A172 (cell line): Measurements from ENCODE around the gene POC1B. TPM values are rescaled to one million over a fixed set of nuclear protein-coding genes. Genes with fewer than 3 reads are reported as not detected.
"Not testable (repeated sequence)": the region's sequence is repeated elsewhere in the genome, so short reads cannot be mapped to it uniquely, and the experiment has no call there.

Source experiments
- DNase-seq: peaks from one replicate; pipeline ENCODE4 v3.0.0-alpha.2; 2015; ENCODE audit warnings: low spot score
- total RNA-seq: library from RNA; depleted of rRNA; stranded (reverse); fragments of >200 nt; shearing (Covaris generic); gene quantifications from 2 replicates; pipeline ENCODE4 v1.2.3, GENCODE V29; 2014

POC1B gene
- total RNA-seq, 1 experiment from 2014 or later, result 18.4 TPM

DNA sequence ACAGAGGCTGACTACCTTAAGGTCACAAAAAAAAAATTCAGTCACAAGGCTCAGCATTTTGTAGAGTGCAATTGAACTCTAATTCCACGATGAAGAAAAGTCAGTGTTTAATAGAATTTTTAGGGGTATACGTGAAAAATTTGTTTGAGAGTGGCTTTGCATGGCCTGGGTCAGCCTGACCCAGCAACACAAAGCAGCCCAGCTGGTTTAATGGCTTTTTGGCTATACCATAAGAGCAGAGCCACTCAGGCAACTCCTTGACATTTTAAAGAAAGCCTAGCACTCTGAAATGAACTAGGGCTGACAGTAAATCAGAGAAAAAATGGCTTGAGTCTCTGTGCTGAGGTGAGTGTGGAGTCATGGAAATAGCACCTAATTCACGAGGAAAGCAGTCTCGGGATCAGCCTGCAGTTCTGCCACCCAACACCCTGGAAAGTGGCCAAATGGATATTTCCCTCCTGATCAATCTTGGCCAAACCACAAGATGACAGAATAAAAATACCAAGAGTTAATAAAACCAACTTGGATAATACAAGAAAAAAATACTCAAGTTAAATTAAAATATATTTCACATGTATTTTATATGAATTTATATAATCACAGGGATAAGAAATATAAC lies 60.8 kb downstream of the POC1B start:
- DNase-seq, result no peak

- peak; percentile 62 for DNase-seq
Measured at GRCh38 chr12:89461649-89462612, 63.9 kb downstream of the POC1B start.

- DNase-seq, result no peak
Measured at GRCh38 chr12:89461190-89461589, 64.7 kb downstream of the POC1B start.

DNA sequence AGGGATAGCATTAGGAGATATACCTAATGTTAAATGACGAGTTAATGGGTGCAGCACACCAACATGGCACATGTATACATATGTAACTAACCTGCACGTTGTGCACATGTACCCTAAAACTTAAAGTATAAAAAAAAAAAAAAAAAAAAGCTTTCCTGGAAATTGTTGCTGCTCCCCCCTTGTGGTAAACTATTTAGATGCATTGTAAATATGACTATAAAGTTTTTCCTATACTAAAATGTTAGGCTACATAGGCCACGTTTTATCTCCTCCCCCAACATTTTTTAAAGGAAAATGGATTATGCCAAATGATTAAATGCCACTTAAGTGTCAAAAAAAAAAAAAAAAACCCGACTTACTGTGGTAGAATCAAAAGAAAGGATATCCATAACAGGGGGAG lies 66.6 kb downstream of the POC1B start:
- not testable (repeated sequence) for DNase-seq

GRCh38 chr12:89456565-89456964 lies 69.3 kb downstream of the POC1B start:
- DNase-seq, result no peak

DNA sequence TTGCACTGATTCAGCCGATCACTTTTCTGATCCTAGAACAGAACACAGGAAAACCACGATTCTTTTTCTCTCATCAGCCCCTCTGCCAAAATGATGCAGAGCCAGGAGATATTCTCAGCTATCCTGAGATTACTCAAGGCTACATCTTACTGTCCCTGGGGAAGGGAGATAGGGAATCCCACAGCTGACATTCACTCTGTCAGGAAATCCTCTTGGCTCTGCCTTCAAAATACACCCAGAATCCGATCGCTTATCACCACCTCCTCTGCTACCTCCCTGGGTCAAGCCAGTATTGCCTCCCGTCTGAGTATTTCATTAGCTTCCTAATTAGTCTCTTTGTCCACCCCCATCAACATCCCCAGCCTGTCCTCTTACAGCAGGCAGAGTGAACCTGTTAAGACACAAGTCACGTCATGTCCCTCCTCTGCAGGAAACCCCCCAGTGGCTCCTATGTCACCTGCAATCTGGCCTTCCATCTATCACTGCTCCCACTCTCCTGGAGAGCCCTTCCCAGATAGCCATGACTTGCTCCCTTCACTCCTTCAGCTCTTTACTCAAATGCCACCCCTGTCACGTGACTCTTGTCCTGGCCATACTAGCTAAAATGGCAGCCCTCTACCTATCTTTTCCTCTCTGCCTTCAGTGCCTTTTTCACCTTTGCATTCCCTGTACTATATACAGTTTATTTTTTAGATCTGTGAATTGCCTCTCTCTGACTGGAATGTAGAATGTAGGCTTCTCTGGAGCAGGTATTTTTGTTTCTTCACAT lies 71.6 kb downstream of the POC1B start:
- DNase-seq, result no peak

DNA sequence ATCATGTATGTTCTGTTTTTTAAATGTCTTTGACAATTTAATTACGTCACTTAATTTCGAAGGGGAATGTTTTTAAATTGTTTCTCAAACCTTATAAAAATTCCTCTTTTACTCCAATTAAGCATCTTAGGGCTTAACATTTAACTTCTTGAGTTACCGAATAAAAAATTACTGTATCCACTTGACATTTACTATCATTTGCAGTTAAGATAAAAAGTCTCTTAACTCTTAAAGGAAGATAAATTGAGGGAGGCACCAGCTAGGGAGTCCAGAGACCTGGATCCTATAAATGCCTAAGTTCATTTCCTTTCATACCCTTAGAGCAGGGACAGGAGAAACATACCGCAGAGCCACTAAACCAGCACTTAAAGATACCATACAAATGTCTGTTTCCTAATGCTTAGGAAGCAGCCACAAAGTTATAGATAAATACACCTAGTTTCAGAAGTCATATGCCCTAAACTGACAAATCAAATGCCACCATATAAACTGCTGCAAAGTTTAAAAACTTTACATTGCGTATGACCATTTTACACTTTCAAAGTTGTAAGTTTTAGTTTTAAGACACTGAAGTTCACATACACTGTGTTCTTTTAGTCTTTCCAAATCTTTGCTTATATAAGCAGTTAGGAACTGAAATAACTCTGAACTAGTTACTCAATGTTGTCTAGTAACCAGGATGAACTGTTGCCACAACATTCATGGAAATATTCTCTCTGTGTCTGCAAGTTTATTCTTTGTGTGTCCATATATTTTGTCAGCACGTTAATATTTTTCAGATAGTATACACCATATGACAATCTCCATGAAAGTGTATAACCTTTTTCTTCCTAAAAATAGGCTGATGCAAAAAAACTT lies 72.5 kb downstream of the POC1B start:
- DNase-seq, result peak; percentile 33

GRCh38 chr12:89451841-89452251 lies 74.0 kb downstream of the POC1B start:
- DNase-seq, result peak; percentile 81

DNA sequence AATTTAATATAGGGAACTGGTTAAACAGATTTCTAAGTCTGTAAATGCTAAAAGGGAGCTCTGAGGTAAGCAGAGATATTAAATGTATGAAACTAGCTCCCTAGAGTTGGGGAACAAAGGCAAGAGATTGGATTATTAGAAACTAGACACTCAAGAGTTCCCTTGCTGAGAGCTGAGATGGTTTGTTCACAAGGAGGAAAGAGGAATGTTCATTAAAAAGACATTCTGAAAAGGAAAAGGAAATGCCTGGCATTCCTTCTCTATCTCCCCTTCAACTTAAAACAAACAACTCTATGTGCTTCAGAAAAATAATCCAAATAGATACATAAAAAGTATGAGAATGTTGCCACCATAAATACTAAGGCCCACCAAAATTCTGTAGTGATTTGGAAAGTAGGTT lies 74.9 kb downstream of the POC1B start:
- peak; percentile 73 for DNase-seq

GRCh38 chr12:89448951-89449371 lies 76.9 kb downstream of the POC1B start:
- peak; percentile 27 for DNase-seq

DNA sequence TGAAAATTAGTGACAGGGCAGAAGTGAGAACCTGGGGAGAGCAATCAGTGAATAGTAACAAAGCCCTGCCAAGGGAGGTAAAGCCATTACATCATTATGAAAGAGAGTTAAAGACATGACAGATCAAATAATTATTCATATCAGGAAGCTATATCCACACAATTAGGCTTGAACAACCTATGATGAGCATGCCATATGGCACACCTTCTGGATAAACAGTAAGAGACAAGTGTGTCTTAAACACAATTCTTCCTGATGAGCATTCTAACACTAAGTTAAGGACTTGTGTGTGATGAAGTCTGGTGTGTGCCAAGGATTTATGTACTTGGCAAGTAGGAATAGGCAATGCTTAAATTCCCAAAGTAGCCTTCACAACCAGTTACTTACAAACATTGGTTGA lies 77.3 kb downstream of the POC1B start:
- no peak for DNase-seq

DNA sequence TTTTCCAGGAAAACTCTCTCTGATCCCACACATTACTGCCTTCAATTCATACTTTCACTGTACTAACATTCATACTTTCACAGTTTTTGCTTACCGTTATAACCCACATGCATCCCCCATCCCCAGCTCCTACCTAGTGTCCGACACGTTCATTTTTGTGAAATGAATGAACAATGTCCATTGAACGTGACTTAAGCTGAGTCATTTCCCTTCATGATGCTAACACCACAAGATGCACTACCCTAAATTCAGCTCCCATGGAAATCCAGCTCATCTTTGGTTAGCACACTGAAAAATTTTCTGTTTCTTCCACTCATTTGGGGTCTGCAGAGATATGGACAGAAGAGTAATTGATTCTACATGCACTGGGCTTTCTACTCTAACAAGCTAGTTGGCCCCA lies 85.9 kb downstream of the POC1B start:
- DNase-seq, result peak; percentile 52

DNA sequence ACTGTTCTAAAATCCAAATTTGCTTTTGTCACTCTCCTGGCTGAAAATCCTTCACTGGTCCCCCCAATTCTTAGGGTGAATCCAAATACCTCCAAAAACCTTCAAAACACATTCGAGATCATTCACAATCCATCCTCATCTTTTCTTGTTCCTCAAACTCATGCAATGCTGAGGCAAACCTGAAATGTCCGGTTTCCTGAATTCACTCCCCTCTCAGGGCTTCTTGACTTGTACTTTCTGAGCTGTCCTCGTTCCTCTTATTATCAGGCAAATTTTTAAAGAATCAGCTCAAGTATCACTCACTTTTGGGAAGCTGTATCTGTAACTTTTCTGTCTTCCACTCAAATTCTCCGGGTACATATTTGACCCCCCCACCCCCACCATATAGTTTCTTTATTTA lies 88.6 kb downstream of the POC1B start:
- no peak for DNase-seq

DNA sequence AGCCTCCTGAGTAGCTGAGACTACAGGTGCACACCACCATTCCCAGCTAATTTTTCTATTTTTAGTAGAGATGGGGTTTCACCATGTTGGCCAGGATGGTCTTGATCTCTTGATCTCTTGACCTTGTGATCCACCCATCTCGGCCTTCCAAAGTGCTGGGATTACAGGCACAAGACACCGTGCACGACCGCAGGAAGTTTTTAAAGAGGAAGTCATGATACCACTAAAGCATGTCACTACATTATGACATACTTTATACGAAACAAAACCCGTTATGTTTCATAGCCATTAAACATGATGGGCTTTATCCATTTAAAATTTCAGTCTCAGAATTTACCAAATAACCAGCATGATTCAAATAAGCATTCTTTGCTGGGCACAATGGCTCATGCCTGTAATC lies 89.8 kb downstream of the POC1B start:
- DNase-seq, result no peak

DNA sequence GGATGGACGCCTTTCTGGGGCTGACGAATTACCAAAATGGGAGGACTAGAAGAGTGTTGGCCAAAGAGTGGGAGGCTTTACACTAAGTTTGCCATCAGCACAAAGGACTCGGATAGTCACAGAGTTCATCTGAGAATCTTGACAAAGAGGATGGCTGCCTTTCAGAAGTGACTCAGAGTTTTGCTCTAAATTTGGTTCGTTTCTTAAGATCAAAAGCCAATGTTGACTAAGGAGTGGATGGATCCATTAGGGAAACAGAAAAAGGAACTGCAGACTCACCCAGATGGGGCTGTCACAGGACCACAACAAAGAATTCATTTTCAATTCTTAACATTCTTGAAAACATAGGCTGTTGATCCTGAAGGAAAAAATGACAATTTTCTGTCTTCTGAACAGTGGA lies 92.2 kb downstream of the POC1B start:
- DNase-seq, result no peak

DNA sequence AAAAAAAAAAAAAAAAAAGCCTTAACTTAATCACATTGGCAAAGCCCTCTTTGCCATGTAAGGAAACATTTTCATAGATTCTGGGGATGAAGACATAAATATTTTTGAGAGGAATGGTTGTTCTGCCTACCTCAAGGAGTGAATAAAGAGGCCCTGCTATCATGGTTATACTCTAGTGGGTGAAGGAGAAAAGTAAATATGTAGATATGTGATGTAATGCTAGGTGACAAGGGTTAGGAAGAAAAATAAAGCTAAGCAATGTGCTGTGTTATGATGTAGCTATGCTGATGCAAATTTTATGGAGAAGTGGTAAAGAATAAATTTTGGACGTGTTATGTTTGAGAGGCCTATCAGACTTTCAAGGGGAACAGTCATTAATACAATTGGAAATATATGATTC lies 93.5 kb downstream of the POC1B start:
- no peak for DNase-seq

DNA sequence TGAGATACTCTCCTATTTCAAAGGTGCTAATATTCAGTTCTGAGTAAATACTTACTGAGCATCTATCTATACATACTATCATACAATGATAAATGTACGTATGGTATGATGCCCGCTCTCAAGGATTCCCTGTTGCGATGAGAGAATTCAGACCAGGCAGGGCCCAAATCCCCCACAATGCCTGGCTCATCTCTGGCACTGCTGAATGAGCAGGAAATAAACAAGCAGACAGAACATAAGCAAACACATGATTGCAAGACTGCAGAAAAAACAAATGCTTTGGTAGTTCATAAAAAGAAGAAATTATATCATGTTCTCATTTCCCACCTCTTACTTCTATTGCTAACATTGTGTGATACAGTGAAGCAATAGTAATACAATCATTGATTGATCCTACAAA lies 96.3 kb downstream of the POC1B start:
- no peak for DNase-seq

DNA sequence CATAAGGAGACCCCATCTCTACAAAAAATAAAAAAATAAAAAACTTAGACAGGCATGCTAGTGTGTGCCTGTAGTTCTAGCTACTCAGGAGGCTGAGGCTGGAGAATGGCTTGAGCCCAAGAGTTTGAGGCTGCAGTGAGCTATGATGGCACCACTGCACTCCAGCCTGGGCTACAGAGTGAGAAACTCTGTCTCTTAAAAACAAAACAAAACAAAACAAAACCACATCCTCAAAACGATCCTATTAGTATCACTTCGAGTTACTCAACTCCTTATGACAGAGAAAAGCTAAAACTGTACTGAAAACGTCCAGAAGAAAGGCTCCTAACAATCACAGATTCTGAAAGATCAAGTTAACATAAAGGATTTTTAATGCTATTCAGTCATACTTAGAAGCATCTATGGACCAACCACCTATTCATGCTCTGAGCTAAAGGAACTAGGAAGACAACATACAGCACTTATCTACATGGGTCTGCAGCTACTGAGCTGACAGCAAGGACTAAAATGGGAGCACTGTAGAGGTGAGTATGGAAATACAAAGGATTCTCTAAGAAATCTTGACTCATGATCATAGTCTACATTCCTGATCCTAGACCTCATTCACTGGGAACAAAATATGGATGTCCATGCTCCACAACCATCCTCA lies 98.2 kb downstream of the POC1B start:
- no peak for DNase-seq

DNA sequence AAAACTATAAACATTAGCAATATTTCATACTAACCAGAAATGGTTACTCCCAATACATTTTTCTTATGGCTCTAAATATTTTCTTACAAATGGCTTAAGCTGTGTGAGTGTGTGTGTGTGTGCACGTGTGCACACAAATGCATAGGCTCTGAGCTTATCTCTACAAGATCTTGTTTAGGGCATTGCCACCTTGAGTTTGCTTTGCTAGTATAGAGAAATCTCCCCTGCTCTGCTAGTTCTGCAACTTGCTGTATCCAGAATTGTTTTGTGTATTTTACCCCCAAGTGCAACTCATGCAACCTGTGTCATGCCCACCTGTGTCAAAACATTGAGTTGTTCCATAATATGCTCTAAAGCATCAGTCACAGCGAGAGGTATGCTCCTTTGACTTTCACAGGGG lies 101.0 kb downstream of the POC1B start:
- no peak for DNase-seq

DNA sequence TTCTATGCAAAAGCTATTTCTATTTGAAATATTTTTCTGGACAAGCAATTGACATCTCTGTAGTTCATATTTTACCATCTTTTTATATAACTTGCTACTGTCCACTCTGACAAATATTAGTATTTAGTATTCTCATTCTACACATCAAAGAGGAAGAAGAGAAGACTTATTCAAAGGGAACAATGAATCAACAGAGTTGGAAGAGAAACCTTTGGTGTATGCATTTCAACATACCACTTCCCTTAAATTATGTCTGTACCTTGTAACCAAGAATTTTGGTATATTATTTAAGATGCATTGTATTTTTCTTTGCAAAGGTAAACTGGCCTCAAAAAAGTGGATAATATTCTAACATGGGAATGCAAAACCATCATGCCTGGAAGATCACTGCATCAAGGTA lies 101.5 kb downstream of the POC1B start:
- DNase-seq, result no peak
